Measurements from ENCODE around the gene FZD8.

FZD8 gene

DNA sequence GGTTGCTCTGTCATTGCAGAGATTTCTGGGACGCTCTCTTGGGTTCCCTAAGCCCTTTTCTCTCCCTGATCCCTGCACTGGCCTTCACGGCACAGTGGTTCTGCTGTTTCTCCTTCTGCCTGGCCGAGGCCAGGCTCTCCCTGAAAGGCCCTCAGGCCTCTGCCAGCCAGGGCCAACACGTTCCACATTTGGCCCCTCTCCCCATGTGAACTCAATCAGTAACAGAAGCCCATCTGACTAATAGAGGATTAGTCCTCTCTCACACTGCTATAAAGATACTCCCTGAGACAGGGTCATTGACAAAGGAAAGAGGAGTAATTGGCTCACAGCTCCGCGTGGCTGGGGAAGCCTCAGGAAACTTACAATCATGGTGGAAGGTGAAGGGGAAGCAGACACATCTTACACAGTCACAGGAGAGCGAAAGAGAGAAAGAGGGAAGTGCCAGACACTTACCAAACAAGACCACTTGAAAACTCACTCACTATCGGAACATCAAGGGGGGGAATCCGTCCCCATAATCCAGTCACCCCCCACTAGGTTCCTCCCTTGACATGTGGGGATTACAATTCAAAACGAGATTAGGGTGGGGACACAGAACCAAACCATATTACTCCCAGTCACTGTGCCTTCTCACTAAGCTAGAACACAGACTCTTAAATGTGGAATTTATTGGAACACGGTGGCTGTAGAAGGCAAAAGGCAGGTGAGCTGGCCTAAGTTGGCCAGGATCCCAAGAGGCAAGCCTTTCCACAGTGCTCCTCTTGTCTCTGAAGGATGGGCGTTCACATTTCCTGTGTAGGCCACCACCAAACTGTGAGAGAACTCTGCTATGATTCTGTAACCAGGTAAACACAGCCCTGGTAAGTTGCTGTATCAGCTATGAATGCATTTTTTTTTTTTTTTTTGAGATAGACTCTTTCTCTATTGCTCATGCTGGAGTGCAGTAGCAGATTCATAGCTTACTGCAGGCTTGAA, 8.8 kb downstream of the FZD8 start:
- no peaks in the 10 kb centered on the region for H3K9me3 ChIP-seq
- no peaks in the 10 kb centered on the region for H3K36me3 ChIP-seq
- H3K4me1 ChIP-seq: no peaks in the 10 kb centered on the region
- TF ChIP-seq, protein P1, sequence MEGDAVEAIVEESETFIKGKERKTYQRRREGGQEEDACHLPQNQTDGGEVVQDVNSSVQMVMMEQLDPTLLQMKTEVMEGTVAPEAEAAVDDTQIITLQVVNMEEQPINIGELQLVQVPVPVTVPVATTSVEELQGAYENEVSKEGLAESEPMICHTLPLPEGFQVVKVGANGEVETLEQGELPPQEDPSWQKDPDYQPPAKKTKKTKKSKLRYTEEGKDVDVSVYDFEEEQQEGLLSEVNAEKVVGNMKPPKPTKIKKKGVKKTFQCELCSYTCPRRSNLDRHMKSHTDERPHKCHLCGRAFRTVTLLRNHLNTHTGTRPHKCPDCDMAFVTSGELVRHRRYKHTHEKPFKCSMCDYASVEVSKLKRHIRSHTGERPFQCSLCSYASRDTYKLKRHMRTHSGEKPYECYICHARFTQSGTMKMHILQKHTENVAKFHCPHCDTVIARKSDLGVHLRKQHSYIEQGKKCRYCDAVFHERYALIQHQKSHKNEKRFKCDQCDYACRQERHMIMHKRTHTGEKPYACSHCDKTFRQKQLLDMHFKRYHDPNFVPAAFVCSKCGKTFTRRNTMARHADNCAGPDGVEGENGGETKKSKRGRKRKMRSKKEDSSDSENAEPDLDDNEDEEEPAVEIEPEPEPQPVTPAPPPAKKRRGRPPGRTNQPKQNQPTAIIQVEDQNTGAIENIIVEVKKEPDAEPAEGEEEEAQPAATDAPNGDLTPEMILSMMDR (IDR thresholded peaks at IDR 0.05; ENCODE audit: low read depth, low read length): no peak
- no peak overlapping the region for H3K4me3 ChIP-seq (ENCODE audit: low read depth, low read length)
- H3K27me3 ChIP-seq: peaks cover 13% of the 10 kb centered on the region
- no peak for DNase-seq

DNA sequence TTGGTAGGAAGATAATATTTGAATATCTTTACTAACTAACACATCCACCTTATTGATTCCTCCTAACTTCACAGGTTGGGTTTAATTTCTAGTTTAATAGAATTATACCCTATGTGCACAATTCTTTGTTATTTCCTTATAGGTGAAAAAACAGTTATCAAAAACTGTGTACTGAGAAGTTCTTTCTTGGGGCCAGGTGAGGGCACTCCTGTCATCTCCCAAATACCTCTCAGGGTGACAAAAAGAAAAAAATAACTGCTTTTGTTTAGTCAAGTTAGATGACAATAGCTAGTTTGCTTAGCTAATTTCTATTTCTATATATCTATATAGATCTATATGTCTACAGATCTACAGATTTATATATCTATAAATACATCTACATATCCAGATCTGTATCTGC, 10.1 kb downstream of the FZD8 start:
- Histone ChIP-seq H3K27me3 (peaks cover 1% of the 10 kb centered on the region; the same call in 1 of the 2 replicates), H3K36me3 (no peaks in the 10 kb centered on the region), H3K4me1 (no peaks in the 10 kb centered on the region), H3K9me3 (no peaks in the 10 kb centered on the region), H3K4me3 (ENCODE audit: low read depth, low read length) (no peak overlapping the region)
- DNase-seq: no peak
- TF ChIP-seq, protein P1 (IDR thresholded peaks at IDR 0.05; ENCODE audit: low read depth, low read length): no peak

DNA sequence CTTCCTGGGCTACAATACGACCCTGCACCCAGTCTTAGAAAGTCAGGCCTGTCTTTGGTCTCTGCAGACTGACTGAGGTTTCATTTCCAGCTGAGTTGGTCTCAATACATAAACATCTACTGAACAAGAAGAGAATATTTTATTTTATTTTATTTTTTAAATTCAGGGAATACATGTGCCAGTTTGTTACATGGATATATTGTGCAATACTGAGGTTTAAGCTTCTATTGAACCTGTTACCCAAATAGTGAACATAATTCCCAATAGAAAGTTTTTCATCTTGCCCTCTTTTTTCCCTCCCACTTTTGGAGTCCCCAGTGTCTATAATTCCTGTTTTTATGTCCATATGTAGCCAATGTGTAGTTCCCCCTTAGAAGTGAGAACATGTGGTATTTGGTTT, 10.7 kb downstream of the FZD8 start:
- Histone ChIP-seq H3K9me3 (no peaks in the 10 kb centered on the region), H3K36me3 (no peaks in the 10 kb centered on the region), H3K27me3 (no peaks in the 10 kb centered on the region), H3K4me1 (no peaks in the 10 kb centered on the region), H3K4me3 (ENCODE audit: low read depth, low read length) (no peak overlapping the region)
- no peak for DNase-seq
- TF ChIP-seq, protein P1 (IDR thresholded peaks at IDR 0.05; ENCODE audit: low read depth, low read length): no peak

DNA sequence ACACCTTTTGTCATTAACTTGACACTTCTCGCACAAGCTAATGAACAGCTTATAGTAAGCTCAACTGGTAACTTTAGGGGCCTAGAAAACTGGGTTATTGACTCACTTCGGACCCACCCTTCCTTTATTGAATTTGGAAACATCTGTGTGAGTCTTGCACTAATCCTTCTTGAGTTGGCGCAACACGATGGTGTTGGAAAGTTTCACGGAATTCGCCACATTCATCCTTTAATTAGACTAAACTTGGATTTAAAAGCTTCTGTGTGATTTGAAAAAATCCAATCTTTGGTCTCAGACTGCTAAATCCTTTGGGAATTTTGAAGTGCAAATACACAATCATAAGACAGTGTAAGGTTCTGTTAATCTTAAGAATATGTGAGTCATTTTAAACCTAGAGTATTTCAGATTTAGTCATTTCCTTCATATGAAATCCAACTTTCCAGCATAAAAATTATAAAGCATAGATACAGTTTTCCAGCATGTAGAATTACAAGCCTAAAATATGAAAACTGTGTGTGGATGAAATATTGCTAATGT, 15.1 kb downstream of the FZD8 start:
- Histone ChIP-seq H3K27me3 (no peaks in the 10 kb centered on the region), H3K36me3 (no peaks in the 10 kb centered on the region), H3K4me1 (no peaks in the 10 kb centered on the region), H3K4me3 (ENCODE audit: low read depth, low read length) (no peak overlapping the region), H3K9me3 (no peaks in the 10 kb centered on the region)
- TF ChIP-seq, protein P1 (IDR thresholded peaks at IDR 0.05; ENCODE audit: low read depth, low read length): no peak
- no peak for DNase-seq

DNA sequence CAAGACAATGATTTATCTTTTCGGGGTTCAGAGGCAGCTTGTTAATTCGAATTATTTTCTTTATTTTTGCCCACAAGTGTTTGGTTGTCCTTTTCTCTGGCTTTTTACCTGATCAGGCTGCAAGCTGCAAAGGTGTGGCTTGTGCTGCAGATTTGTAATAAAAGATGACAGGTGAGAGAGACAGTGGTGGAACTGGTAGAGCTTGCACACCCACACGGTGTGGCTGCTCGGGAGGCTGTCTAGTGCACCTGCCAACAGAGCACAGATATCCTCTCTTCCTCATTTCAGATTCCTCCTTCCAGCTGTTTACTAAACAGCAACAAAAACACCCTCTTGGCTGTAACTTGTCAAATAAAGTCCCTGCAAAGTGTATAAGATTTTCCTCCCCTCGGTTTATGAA, 27.8 kb downstream of the FZD8 start:
- Histone ChIP-seq H3K4me3 (ENCODE audit: low read depth, low read length) (no peak overlapping the region), H3K4me1 (no peaks in the 10 kb centered on the region), H3K9me3 (no peaks in the 10 kb centered on the region), H3K36me3 (no peaks in the 10 kb centered on the region), H3K27me3 (no peaks in the 10 kb centered on the region)
- DNase-seq: no peak
- TF ChIP-seq, protein P1 (IDR thresholded peaks at IDR 0.05; ENCODE audit: low read depth, low read length): no peak

Data from BE2C (cell line).